HEK293 (cell line): ENCODE measurements around the gene NR3C2.

ENCODE experiments used
- EGR2 ChIP-seq: fragments of 450-650 bp; formaldehyde crosslinking; IDR thresholded peaks from 2 replicates; pipeline ENCODE4 v1.5.1; 2016; ENCODE audit warnings: low read depth, missing biosample characterization, missing genetic modification characterization
- FEZF1 ChIP-seq: fragments of 450-650 bp; formaldehyde crosslinking; IDR thresholded peaks from 2 replicates; pipeline ENCODE4 v1.5.1; 2016; ENCODE audit warnings: missing biosample characterization, missing genetic modification characterization
- INSM2 ChIP-seq: fragments of 450-650 bp; formaldehyde crosslinking; IDR thresholded peaks from 2 replicates; pipeline ENCODE4 v1.5.1; 2016; ENCODE audit warnings: missing biosample characterization, missing genetic modification characterization
- KLF16 ChIP-seq: fragments of 450-650 bp; formaldehyde crosslinking; IDR thresholded peaks from 2 replicates; pipeline ENCODE4 v1.5.1; 2017; ENCODE audit warnings: missing biosample characterization, missing genetic modification characterization
- KLF17 ChIP-seq: fragments of 450-650 bp; formaldehyde crosslinking; IDR thresholded peaks from 2 replicates; pipeline ENCODE4 v1.5.1; 2016; ENCODE audit warnings: missing biosample characterization, missing genetic modification characterization
- KLF9 ChIP-seq: fragments of 450-650 bp; formaldehyde crosslinking; IDR thresholded peaks from 2 replicates; pipeline ENCODE4 v1.5.1; 2016; ENCODE audit warnings: missing biosample characterization, missing genetic modification characterization, low read depth
- SCRT2 ChIP-seq: fragments of 450-650 bp; formaldehyde crosslinking; IDR thresholded peaks from 2 replicates; pipeline ENCODE4 v1.5.1; 2016; ENCODE audit warnings: missing biosample characterization, missing genetic modification characterization
- SP2 ChIP-seq: fragments of 450-650 bp; formaldehyde crosslinking; IDR thresholded peaks from 2 replicates; pipeline ENCODE4 v1.5.1; 2016; ENCODE audit warnings: missing biosample characterization, missing genetic modification characterization
- ZBTB1 ChIP-seq: fragments of 450-650 bp; formaldehyde crosslinking; IDR thresholded peaks from 2 replicates; pipeline ENCODE4 v1.5.1; 2016; ENCODE audit warnings: missing biosample characterization, missing genetic modification characterization
- ZBTB10 ChIP-seq: fragments of 450-650 bp; formaldehyde crosslinking; IDR thresholded peaks from 2 replicates; pipeline ENCODE4 v1.5.1; 2016; ENCODE audit warnings: missing biosample characterization, missing genetic modification characterization
- ZEB2 ChIP-seq: fragments of 450-650 bp; formaldehyde crosslinking; IDR thresholded peaks from 2 replicates; pipeline ENCODE4 v1.5.1; 2016; ENCODE audit warnings: missing biosample characterization, missing genetic modification characterization
- ZFHX2 ChIP-seq: fragments of 450-650 bp; formaldehyde crosslinking; conservative IDR thresholded peaks from 2 replicates; pipeline ENCODE4 v1.5.1; 2016; ENCODE audit warnings: missing biosample characterization, missing genetic modification characterization
- ZFP69B ChIP-seq: fragments of 450-650 bp; formaldehyde crosslinking; IDR thresholded peaks from 2 replicates; pipeline ENCODE4 v1.5.1; 2016; ENCODE audit warnings: missing biosample characterization, missing genetic modification characterization
- ZNF132 ChIP-seq: fragments of 450-650 bp; formaldehyde crosslinking; IDR thresholded peaks from 2 replicates; pipeline ENCODE4 v1.5.1; 2017; ENCODE audit warnings: missing biosample characterization, missing genetic modification characterization, borderline replicate concordance
- ZNF16 ChIP-seq: fragments of 450-650 bp; formaldehyde crosslinking; IDR thresholded peaks from 2 replicates; pipeline ENCODE4 v1.5.1; 2016; ENCODE audit warnings: low read depth, missing biosample characterization, missing genetic modification characterization
- ZNF2 ChIP-seq: fragments of 450-650 bp; formaldehyde crosslinking; IDR thresholded peaks from 2 replicates; pipeline ENCODE4 v1.5.1; 2016; ENCODE audit warnings: missing biosample characterization, missing genetic modification characterization
- ZNF202 ChIP-seq: fragments of 450-650 bp; formaldehyde crosslinking; IDR thresholded peaks from 2 replicates; pipeline ENCODE4 v1.5.1; 2016; ENCODE audit warnings: missing biosample characterization, missing genetic modification characterization, borderline replicate concordance
- ZNF341 ChIP-seq: fragments of 450-650 bp; formaldehyde crosslinking; IDR thresholded peaks from 2 replicates; pipeline ENCODE4; 2016; ENCODE audit warnings: low read depth, missing biosample characterization, missing genetic modification characterization
- ZNF398 ChIP-seq: fragments of 450-650 bp; formaldehyde crosslinking; IDR thresholded peaks from 2 replicates; pipeline ENCODE4 v1.5.1; 2017; ENCODE audit warnings: missing biosample characterization, missing genetic modification characterization
- ZNF449 ChIP-seq: fragments of 450-650 bp; formaldehyde crosslinking; IDR thresholded peaks from 2 replicates; pipeline ENCODE4 v1.5.1; 2017; ENCODE audit warnings: missing biosample characterization, mild to moderate bottlenecking, missing genetic modification characterization, moderate library complexity
- ZNF501 ChIP-seq: fragments of 450-650 bp; formaldehyde crosslinking; IDR thresholded peaks from 2 replicates; pipeline ENCODE4 v1.5.1; 2016; ENCODE audit warnings: missing biosample characterization, missing genetic modification characterization
- ZNF549 ChIP-seq: fragments of 450-650 bp; IDR thresholded peaks from 2 replicates; pipeline ENCODE4 v1.5.1; 2018; ENCODE audit warnings: missing biosample characterization, missing genetic modification characterization, mild to moderate bottlenecking, inconsistent platforms, moderate library complexity
- ZNF610 ChIP-seq: fragments of 450-650 bp; formaldehyde crosslinking; IDR thresholded peaks from 2 replicates; pipeline ENCODE4 v1.5.1; 2016; ENCODE audit warnings: missing biosample characterization, missing genetic modification characterization, borderline replicate concordance
- ZNF664 ChIP-seq: fragments of 450-650 bp; formaldehyde crosslinking; IDR thresholded peaks from 2 replicates; pipeline ENCODE4 v1.5.1; 2016; ENCODE audit warnings: missing biosample characterization, missing genetic modification characterization
- ZNF692 ChIP-seq: fragments of 450-650 bp; formaldehyde crosslinking; IDR thresholded peaks from 2 replicates; pipeline ENCODE4 v1.5.1; 2016; ENCODE audit warnings: missing biosample characterization, missing genetic modification characterization

Gene NR3C2

GRCh38 chr4:148441986-148442831, at the start of gene NR3C2 (continued):
- TF ChIP-seq KLF17 (tag by site-specific recombination): 0 out of 2 replicates have a peak, but pooled peaks have one; percentile 56
- peak; percentile 64 for TF ChIP-seq ZEB2 (tag by site-specific recombination)
- TF ChIP-seq ZFP69B: peak; percentile 94
- TF ChIP-seq ZNF692 (tag by site-specific recombination): peak; percentile 98
- peak; percentile 87 for TF ChIP-seq ZBTB10
- peak; percentile 71 for TF ChIP-seq ZNF341 (tag by site-specific recombination)
- peak; percentile 48; the same call in 1 of the 2 replicates for TF ChIP-seq ZNF449
- 0 out of 2 replicates have a peak, but pooled peaks have one; percentile 56 for TF ChIP-seq ZNF610
- 0 out of 2 replicates have a peak, but pooled peaks have one; percentile 47 for TF ChIP-seq INSM2 (tag by site-specific recombination)
- no peak for TF ChIP-seq ZBTB1 (tag by site-specific recombination)
- TF ChIP-seq ZNF2 (tag by site-specific recombination): peak; percentile 70; the same call in 1 of the 2 replicates
- TF ChIP-seq EGR2 (tag by site-specific recombination): peak; percentile 23; the same call in 1 of the 2 replicates
- peak; percentile 91 for TF ChIP-seq SP2 (tag by site-specific recombination)
- no peak for TF ChIP-seq ZNF549 (tag by site-specific recombination)
- peak; percentile 42; the same call in 1 of the 2 replicates for TF ChIP-seq KLF9 (tag by site-specific recombination)
- TF ChIP-seq ZNF501 (tag by site-specific recombination): 0 out of 2 replicates have a peak, but pooled peaks have one; percentile 22
- no peak for TF ChIP-seq ZNF202 (tag by site-specific recombination)
- peak; percentile 87 for TF ChIP-seq ZNF398 (tag by site-specific recombination)
- no peak for TF ChIP-seq ZNF16 (tag by site-specific recombination)
- peak; percentile 96 for TF ChIP-seq SCRT2 (tag by site-specific recombination)
- no peak for TF ChIP-seq ZNF132 (tag by site-specific recombination)
- 0 out of 2 replicates have a peak, but pooled peaks have one; percentile 12 for TF ChIP-seq KLF16 (tag by site-specific recombination)
- 0 out of 2 replicates have a peak, but pooled peaks have one; percentile 3 for TF ChIP-seq ZFHX2
- peak; percentile 49; the same call in 1 of the 2 replicates for TF ChIP-seq FEZF1 (tag by site-specific recombination)
- TF ChIP-seq ZNF664 (tag by site-specific recombination): no peak
